ENCODE data around the gene SLC36A2. TPM values are rescaled to one million over a fixed set of nuclear protein-coding genes. Genes with fewer than 3 reads are reported as not detected.

The SLC36A2 gene
- total RNA-seq, 2 experiments from 2014 or later, result not detected

DNA sequence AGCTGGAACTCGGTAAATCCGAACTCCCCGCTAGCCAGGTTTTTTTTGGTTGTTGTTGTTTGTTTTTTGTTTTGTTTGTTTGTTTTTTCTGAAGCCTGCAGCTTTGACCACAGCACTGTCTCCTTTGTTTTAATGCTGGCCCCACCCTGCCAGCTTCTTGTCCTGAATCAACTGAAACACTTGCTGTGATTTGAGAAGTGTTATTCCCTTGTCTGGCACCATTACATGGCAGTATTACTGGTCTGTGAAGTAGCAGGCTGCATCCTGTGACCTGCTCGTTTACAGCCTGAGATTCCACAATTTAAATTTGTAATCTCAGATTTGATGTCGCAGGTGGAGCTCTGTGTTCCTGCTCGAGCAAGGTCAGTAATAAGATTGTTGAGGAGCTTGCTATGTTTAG is 1.4 kb upstream of the SLC36A2 start:
- no peak for DNase-seq
- ATAC-seq (ENCODE audit: low read depth), result no peak
- no peak overlapping the region for H3K27ac Mint-ChIP-seq
- H3K4me3 Mint-ChIP-seq, result no peak overlapping the region
- POLR2A ChIA-PET, result no interaction called here
- H3K27me3 Mint-ChIP-seq, result peaks cover 22% of the 10 kb centered on the region
- no peaks in the 10 kb centered on the region for H3K36me3 Mint-ChIP-seq
- no peaks in the 10 kb centered on the region for H3K9me3 Mint-ChIP-seq
- peaks cover 2% of the 10 kb centered on the region for H3K4me1 Mint-ChIP-seq

DNA sequence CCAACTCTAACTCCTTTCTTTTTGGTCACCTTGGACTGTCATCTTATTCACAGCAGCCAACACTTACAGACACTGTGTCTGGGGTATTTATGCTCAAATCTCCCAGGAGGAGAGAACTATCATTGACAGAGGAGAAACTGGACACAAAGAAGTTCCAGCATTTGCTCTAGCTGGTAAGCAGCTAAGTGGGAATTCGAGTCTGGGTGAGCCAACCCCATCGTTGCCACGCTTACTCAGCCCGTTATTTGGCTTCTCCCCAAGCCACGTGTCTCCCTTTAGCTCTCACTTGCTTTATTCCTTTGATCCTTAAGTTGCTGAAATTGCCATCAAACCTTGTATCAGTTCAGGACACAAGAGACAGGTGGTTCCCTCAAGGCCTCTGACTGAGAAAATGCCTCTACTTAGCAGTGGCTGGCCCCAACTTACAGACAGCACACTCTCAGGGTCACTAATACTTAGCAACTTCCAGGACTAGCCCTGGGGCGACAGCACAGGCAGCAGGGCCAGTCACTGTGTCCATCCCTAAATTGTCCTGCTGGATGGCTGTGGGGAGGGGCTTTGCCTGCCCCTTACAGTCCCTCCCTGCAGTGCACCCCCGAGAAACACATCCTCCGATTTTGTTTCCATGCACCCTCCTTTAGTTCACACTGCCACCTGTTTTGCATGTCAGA is 1.4 kb downstream of the SLC36A2 start:
- ATAC-seq (ENCODE audit: low read depth) (no peak), DNase-seq (no peak)
- Mint-ChIP-seq H3K36me3 (no peaks in the 10 kb centered on the region), H3K4me3 (no peak overlapping the region), H3K27ac (no peak overlapping the region), H3K27me3 (peaks cover 29% of the 10 kb centered on the region), H3K9me3 (no peaks in the 10 kb centered on the region), H3K4me1 (peaks cover 2% of the 10 kb centered on the region)
- POLR2A ChIA-PET, result no interaction called here

DNA sequence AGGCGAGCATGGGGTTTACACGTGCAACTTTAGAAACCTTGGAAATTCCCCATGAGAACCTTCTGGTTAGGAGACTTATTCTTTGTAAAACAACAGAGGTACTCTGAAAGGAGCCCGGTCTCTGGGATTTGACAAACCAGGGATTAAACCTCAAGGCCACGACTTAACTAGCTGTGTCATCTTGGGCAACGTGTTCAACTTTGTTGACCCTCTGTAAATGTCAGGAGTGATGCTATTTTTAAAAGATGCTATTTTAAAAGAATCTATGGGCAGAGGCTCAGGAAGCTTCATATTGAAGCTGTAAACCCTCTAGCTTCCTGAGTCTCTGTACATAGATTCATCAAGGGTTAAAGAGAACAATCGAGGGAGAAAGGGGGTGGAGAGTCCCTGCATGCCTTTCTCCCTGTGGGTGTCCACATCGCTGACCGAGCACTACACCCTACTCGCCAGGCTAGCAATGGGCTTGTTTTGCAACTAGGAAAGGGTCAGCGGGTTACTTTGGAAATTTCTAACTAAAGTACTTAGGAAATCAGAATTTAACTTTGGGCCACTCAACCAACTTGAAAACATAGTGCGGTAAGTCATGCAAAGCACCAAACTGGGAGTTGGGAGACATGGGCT is 2.1 kb downstream of the SLC36A2 start:
- ATAC-seq (ENCODE audit: low read depth) (no peak), DNase-seq (no peak)
- Mint-ChIP-seq H3K27me3 (peaks cover 30% of the 10 kb centered on the region), H3K36me3 (no peaks in the 10 kb centered on the region), H3K27ac (no peak overlapping the region), H3K4me1 (peaks cover 2% of the 10 kb centered on the region), H3K9me3 (no peaks in the 10 kb centered on the region), H3K4me3 (no peak overlapping the region)
- POLR2A ChIA-PET, result no interaction called here

DNA sequence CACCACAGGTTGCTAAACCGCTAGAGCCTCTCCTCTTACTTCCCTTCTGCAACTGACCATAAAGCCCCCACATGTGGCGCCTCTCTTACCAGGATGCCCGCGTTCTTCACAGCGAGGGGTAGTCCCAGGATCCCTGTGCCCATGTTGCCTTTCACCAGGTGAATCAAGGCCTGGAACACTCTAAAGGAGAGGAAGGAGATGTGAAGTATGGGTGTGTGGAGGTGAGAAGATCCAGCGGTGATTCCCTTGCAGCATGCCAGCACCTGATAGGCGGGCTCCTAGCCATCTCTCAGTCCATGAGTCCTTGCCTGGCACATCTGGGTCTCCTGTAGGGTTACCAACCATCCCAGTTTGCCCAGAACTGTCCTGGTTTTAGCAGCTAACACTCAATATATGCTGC is 3.3 kb downstream of the SLC36A2 start:
- ATAC-seq (ENCODE audit: low read depth) (no peak), DNase-seq (no peak)
- Mint-ChIP-seq H3K36me3 (no peaks in the 10 kb centered on the region), H3K27ac (no peak overlapping the region), H3K4me1 (peaks cover 2% of the 10 kb centered on the region), H3K9me3 (no peaks in the 10 kb centered on the region), H3K4me3 (no peak overlapping the region), H3K27me3 (peaks cover 35% of the 10 kb centered on the region)
- POLR2A ChIA-PET, result no interaction called here

DNA sequence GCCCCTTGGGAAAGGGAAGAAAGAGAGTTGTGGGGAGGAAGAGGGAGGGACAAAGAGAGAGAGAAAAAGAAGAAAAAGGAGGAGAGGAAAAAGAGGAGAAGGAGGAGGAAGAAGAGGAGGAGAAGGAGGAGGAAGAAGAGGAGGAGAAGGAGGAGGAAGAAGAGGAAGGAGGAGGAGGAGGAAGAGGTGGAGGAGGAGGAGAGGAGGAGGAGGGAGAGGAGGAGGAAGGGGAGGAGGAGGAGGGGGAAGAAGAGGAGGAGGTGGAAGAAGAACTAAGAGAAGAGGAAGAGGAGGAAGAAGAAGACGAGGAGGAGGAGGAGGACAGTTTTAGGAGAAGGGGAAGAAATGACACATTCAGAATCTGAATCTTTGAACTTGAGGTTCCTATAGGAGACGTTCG is 7.4 kb downstream of the SLC36A2 start:
- DNase-seq (no peak), ATAC-seq (ENCODE audit: low read depth) (no peak)
- Mint-ChIP-seq H3K9me3 (no peaks in the 10 kb centered on the region), H3K4me1 (peaks cover 5% of the 10 kb centered on the region), H3K4me3 (no peak overlapping the region), H3K27me3 (peaks cover 29% of the 10 kb centered on the region), H3K27ac (no peak overlapping the region), H3K36me3 (no peaks in the 10 kb centered on the region)
- POLR2A ChIA-PET, result no interaction called here

DNA sequence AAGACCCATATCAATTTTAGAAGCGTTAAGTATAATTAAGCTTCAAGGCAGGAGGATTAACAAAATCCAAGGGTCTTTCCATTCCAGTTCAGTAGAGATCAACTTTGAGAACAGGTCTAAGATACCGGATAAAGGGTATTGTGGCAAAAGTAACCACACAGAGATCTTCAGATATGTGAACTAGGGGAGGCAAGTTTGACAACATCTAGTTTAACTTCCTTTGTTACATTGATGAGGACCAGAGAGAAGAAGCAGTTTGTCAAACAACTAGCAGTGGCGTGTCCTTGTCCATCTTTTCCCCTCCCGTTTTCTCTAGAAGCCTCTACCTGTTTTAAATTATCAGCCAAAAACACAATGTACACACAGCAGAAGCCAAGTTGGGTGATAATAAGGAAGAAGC is 8.6 kb downstream of the SLC36A2 start:
- ATAC-seq (ENCODE audit: low read depth) (peak; percentile 42), DNase-seq (no peak)
- Mint-ChIP-seq H3K4me3 (no peak overlapping the region), H3K4me1 (peaks cover 5% of the 10 kb centered on the region), H3K27ac (no peak overlapping the region), H3K36me3 (no peaks in the 10 kb centered on the region), H3K9me3 (no peaks in the 10 kb centered on the region), H3K27me3 (peaks cover 19% of the 10 kb centered on the region)
- POLR2A ChIA-PET, result no interaction called here

DNA sequence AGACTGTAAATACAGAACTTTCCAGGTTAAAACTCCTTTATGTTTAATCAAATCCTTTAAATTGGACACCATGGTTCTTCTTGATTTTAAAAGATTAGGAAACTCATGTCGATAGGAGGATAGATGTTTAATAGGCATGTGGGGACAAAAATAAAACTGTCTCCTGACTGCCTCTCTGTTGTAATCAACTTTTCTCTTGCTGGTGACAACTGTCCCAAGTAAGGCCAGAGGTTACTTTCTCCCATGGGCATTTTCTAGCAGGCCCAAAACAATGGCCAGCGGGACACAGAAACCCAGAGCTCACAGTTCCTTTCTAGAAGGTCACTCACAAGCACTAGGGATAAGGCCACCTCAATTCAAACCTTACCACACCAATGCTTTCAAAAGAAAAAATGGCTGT is 14.5 kb downstream of the SLC36A2 start:
- POLR2A ChIA-PET, result no interaction called here
- Mint-ChIP-seq H3K4me1 (no peaks in the 10 kb centered on the region), H3K27ac (no peak overlapping the region), H3K27me3 (peaks cover 11% of the 10 kb centered on the region), H3K4me3 (no peak overlapping the region), H3K9me3 (no peaks in the 10 kb centered on the region), H3K36me3 (no peaks in the 10 kb centered on the region)
- DNase-seq, result no peak
- ATAC-seq (ENCODE audit: low read depth), result no peak

DNA sequence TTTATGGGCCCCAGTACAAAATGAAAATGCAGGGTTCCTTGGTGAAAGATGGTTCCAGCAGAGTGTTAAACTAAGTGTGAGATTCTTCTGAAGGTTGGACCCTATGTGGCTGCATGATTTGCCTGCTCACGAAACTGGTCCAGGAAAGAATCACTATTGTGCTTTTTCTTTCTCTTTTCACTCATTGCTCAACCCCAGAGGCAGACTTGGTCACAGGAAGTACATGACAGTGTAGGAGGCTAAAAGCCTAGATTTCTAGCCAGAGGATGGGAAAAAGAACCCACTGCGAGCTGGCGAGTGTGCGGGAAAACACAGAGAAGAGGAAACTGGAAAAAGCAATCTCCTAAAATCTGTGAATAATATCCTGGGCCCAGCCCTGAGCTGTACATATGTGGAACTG is 18.6 kb downstream of the SLC36A2 start:
- Mint-ChIP-seq H3K36me3 (no peaks in the 10 kb centered on the region), H3K27ac (no peak overlapping the region), H3K4me1 (no peaks in the 10 kb centered on the region), H3K9me3 (no peaks in the 10 kb centered on the region), H3K4me3 (no peak overlapping the region), H3K27me3 (peaks cover 14% of the 10 kb centered on the region)
- no peak for ATAC-seq (ENCODE audit: low read depth)
- POLR2A ChIA-PET, result no interaction called here
- no peak for DNase-seq

DNA sequence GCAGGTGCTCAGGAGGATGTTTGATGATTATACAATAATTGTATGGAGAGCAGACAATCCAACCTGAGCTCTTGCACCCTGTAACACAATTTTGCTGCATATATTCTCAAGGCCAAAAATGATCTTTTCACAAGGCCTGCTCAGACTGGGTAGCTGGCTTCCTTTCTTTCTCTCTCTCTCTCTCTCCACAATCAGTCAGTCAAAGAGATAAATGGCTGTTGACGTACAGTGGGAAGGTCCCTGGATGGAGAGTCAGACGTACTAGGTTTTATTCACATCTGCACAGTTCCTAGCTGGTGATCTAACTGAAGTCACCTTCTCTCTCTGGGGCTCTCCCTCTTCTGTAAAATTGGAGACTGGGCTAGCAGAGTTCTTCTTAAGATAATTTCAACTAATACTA is 19.8 kb downstream of the SLC36A2 start:
- no peak overlapping the region for H3K4me3 Mint-ChIP-seq
- POLR2A ChIA-PET, result no interaction called here
- H3K9me3 Mint-ChIP-seq, result no peaks in the 10 kb centered on the region
- H3K4me1 Mint-ChIP-seq, result no peaks in the 10 kb centered on the region
- H3K27me3 Mint-ChIP-seq, result peaks cover 12% of the 10 kb centered on the region
- H3K36me3 Mint-ChIP-seq, result no peaks in the 10 kb centered on the region
- ATAC-seq (ENCODE audit: low read depth), result no peak
- DNase-seq, result no peak
- no peak overlapping the region for H3K27ac Mint-ChIP-seq

DNA sequence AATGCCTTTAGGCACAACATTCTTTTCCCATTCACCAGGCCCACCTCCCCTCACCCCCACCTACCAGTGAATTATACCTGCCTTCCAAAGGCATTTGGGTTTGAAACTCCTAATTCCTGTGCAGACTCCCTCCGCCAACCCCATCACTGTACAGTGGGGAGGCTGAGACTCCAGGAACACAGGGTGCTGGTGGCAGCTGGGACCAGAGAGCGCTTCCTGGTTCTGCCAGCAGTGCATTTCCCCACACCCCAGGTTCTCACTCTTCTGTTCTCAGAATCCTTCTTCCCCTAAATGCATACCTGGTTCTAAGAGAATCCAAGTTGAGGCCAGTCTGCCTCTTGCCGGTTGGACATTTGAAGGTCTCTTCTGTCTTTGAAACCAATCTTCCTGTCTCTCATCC is 21.1 kb downstream of the SLC36A2 start:
- Mint-ChIP-seq H3K4me1 (no peaks in the 10 kb centered on the region), H3K4me3 (no peak overlapping the region), H3K9me3 (no peaks in the 10 kb centered on the region), H3K36me3 (no peaks in the 10 kb centered on the region), H3K27ac (no peak overlapping the region), H3K27me3 (peaks cover 12% of the 10 kb centered on the region)
- ATAC-seq (ENCODE audit: low read depth) (no peak), DNase-seq (no peak)
- POLR2A ChIA-PET, result no interaction called here

DNA sequence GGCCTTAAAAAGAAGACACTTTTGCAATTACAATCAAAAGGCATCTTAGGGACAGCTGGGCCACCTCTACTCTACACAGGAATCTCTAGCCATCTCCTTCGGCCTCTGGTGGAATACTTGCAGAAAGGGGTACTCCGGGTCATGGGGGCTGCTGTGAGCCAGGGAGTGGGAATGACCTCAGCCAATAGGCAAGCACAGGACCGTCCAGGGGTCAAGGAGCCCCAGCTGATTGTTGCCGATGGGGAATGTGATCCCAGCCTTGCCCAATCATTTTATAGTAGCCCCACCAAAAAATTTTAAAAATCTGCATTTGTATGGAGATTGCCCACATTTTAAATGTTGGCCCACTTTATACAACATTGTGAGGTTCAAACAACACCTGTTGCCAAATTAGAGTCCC is 26.9 kb downstream of the SLC36A2 start:
- no peak for ATAC-seq (ENCODE audit: low read depth)
- DNase-seq, result no peak

DNA sequence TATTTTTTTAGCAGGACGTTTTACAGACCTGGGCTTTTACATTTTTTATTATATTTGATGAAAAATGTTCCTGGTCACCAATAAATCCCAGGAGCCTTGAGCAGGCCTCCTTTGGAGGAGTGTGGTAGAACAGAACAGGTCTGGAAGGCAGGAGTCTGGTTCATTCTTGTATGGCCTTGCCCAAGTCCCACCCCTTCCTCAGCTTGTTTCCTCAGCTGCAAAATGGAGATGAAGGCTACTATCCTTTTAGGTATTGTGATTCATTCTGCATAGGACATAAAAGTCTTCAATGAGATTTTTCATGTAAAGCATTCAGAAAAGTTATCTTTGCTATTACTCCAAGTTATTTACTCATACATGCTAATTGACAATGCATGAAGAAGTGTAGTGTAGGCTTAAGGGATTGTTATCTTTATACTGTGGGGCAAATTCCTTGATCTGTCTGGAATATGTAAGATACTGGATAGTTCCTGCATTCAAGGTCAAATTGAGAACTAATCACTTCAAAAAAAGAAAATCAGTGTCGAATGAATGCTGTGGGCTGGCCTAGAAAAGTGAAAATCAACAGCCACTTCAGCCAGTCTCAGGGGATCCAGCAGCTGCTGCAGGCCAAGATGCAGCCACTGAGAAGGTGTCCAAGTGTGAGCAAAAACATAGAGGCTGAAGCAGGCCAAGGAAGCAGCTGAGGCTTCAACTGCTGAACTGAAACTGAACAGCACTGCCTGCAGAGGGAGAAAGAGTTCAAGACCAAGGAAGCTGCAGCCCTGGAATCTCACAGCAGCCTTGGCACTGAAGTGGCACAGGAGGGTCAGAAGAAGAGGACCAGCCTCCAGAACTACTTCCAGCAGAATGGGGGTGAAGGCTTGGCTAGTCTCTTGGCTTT is 28.3 kb downstream of the SLC36A2 start:
- Mint-ChIP-seq H3K4me3 (no peak overlapping the region), H3K36me3 (no peaks in the 10 kb centered on the region), H3K9me3 (no peaks in the 10 kb centered on the region), H3K27ac (no peak overlapping the region), H3K4me1 (peaks cover 2% of the 10 kb centered on the region), H3K27me3 (peaks cover 7% of the 10 kb centered on the region)
- POLR2A ChIA-PET, result no interaction called here
- ATAC-seq (ENCODE audit: low read depth) (no peak), DNase-seq (no peak)

More for the DNA sequence above, 26.9 kb downstream of the SLC36A2 start:
- POLR2A ChIA-PET, result no interaction called here
- H3K4me1 Mint-ChIP-seq, result peaks cover 2% of the 10 kb centered on the region
- no peaks in the 10 kb centered on the region for H3K9me3 Mint-ChIP-seq
- no peaks in the 10 kb centered on the region for H3K36me3 Mint-ChIP-seq
- H3K27me3 Mint-ChIP-seq, result peaks cover 5% of the 10 kb centered on the region
- H3K27ac Mint-ChIP-seq, result no peak overlapping the region
- no peak overlapping the region for H3K4me3 Mint-ChIP-seq

DNA sequence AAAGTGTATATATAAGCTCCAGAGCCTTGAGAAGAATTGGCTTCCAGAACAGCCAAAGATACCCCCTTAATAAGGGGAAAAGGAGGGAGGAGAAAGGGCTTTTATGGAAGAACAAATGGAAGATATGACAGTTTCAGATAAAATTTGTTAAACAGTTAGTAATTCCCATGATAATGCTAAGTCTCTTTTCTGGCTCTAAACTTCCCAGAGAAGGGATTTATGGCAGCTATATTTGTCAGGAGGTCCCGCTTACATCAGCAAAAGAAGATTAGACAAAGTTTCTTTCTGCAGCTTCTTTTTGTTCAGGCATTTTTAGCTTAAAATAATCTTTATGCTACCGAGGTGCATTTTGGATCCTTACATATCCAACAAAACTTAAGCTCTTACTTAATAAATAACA is 29.5 kb downstream of the SLC36A2 start:
- POLR2A ChIA-PET, result no interaction called here
- Mint-ChIP-seq H3K4me3 (no peak overlapping the region), H3K4me1 (peaks cover 2% of the 10 kb centered on the region), H3K27me3 (peaks cover 10% of the 10 kb centered on the region), H3K27ac (no peak overlapping the region), H3K9me3 (no peaks in the 10 kb centered on the region), H3K36me3 (no peaks in the 10 kb centered on the region)
- DNase-seq (no peak), ATAC-seq (ENCODE audit: low read depth) (no peak)

All from activated naive CD8-positive, alpha-beta T cell treated with anti-CD3 and anti-CD28 coated beads, Interleukin-2, amount 10 ng/mL, durations not matched to agents 7 days and 5 days (primary cell).